HG02870 (cell line): ENCODE data around the gene ZNF219.
"Not testable (repeated sequence)": the region's sequence is repeated elsewhere in the genome, so short reads cannot be mapped to it uniquely, and the experiment has no call there.

ENCODE experiments used
- ATAC-seq: cut with Tn5 transposase; IDR thresholded peaks from one replicate; pipeline ENCODE4 v1.9.1; 2021; ENCODE audit warnings: mild to moderate bottlenecking, moderate library complexity; ENCODE audit not compliant: unreplicated experiment

The ZNF219 gene

DNA sequence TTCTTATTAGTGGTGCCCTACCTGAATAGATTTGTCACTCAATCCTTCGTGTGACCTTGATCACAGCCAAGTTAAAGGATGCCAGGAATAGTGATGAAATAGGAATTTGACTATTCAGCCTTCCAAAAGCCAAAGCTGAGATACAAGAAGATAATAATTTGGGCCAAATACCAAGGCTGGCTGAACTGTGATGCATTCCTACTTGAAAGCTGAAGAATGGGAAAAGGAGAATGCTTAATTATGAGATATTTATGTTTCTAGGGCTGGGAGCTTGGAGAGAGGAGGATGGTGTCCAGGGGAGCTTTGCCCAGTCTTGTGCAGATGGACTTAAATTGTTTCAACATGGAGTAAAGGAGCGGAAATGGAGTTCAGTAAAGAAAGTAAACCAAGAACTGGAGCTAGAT is 51.1 kb downstream of the ZNF219 start:
- ATAC-seq = no peak

DNA sequence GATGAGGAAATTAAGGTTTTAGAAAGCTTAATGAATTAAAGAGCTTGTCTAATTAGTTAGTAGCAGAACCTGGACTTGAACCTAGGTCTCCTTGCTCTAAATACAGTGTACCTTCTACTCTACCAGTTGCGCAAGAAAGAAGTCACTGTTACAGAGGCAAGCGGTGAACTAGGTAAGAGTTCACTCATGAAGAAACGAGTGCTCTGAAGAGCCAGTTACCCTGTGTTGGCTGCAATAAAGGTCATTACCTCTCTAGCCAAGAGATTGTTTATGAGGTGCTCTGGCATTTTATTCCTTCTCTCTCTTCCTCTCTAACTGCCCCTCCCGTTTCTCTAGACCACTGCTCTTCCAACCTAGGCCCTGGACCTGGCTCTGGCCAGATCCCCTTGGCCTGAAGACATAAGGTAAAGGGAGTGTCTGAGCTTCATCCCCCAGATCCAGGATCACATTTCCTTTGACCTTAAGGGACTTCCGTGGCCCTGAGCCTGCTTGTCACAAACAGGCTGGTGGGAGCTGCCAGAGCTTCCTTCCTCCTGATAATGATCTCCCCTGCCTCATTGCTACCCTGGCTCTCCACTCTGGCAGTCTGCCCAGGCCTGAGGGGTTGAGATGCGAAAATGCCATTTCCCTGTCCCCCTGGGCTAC is 54.4 kb downstream of the ZNF219 start:
- ATAC-seq = no peak

DNA sequence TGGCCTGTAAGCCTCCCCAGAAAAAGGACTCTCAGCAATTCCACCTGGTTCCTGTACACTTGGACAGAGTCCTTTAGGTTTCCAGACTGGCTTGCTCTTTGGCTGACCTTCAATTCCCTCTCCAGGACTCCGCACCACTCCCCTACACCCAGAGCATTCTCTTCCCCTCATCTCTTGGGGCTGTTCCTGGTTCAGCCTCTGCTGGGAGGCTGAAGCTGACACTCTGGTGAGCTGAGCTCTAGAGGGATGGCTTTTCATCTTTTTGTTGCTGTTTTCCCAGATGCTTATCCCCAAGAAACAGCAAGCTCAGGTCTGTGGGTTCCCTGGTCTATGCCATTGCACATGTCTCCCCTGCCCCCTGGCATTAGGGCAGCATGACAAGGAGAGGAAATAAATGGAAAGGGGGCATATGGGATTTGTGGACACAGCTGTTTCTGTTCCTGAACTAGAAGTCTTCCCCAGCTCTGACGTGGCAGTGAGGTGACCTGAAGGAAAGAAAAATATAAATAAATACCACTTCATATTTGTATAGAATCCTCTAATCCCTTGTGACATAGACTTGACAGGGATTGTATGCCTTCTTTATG is 55.0 kb downstream of the ZNF219 start:
- no peak for ATAC-seq

DNA sequence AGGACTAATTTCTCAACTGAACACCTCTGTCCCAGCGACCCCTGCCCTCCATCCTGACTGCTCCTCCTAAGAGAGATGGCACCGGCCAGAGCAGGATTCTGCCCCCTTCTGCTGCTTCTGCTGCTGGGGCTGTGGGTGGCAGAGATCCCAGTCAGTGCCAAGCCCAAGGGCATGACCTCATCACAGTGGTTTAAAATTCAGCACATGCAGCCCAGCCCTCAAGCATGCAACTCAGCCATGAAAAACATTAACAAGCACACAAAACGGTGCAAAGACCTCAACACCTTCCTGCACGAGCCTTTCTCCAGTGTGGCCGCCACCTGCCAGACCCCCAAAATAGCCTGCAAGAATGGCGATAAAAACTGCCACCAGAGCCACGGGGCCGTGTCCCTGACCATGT is 55.5 kb downstream of the ZNF219 start:
- ATAC-seq = no peak

- no peak for ATAC-seq
Observed at GRCh38 chr14:21041676-21042433, 56.6 kb downstream of the ZNF219 start, which contains the start of gene RNASE7. TSS of gene RNASE7 (plus strand) at chr14:21042362. CDS start at chr14:21042993, 631 bp downstream.

GRCh38 chr14:21040941-21041340 is 57.5 kb downstream of the ZNF219 start:
- ATAC-seq = not testable (repeated sequence)

GRCh38 chr14:21040370-21040925 is 58.0 kb downstream of the ZNF219 start:
- ATAC-seq = no peak
